Upper lobe of right lung (tissue), 1 donor: ENCODE measurements around the gene ZNF462. TPM values are rescaled to one million over a fixed set of nuclear protein-coding genes. Genes with fewer than 3 reads are reported as not detected.

Experiments used
- ATAC-seq: fragments of 200-7000 bp; cut with Tn5 transposase; one replicate; pipeline ENCODE4 v1.9.1; 2020; ENCODE audit warnings: mild to moderate bottlenecking, moderate library complexity
- DNase-seq: peaks from one replicate; pipeline ENCODE4 v3.0.0-alpha.2; 2020
- H3K27ac ChIP-seq: fragments of 200-600 bp; one replicate; pipeline ENCODE4 v1.8.0; 2022
- H3K27me3 ChIP-seq: fragments of 200-600 bp; one replicate; pipeline ENCODE4 v1.8.0; 2022; ENCODE audit warnings: mild to moderate bottlenecking
- H3K36me3 ChIP-seq: fragments of 200-600 bp; one replicate; pipeline ENCODE4 v1.8.0; 2022
- H3K4me1 ChIP-seq: fragments of 200-600 bp; one replicate; pipeline ENCODE4 v1.8.0; 2022
- H3K4me3 ChIP-seq: fragments of 200-600 bp; one replicate; pipeline ENCODE4 v1.8.0; 2022; ENCODE audit warnings: mild to moderate bottlenecking
- H3K9me3 ChIP-seq: fragments of 200-600 bp; one replicate; pipeline ENCODE4 v1.8.0; 2022
- intact Hi-C: fragments of 100-400 bp; cut with DNase I; formaldehyde crosslinking; loops from one replicate; pipeline ENCODE4 v1.11.0; 2022
- total RNA-seq: library from RNA; stranded (reverse); fragmentation: NEBNext Ultra II Directional; extraction: Animal tissue kit (Norgen Biotek cat#: 25700); gene quantifications from one replicate; pipeline ENCODE4 v1.2.1, GENCODE V29; 2021
- TF ChIP-seq, protein P1 (sequence below): fragments of 200-600 bp; IDR thresholded peaks from one replicate; pipeline ENCODE4 v1.8.0; 2022; ENCODE audit warnings: antibody characterized with exemption
- donor health status: DM: no; HTN: yes; CAD: no; lungs with severe emphysema.

Gene ZNF462
- total RNA-seq, 1 donor from 2014 or later = 25.4 TPM

DNA sequence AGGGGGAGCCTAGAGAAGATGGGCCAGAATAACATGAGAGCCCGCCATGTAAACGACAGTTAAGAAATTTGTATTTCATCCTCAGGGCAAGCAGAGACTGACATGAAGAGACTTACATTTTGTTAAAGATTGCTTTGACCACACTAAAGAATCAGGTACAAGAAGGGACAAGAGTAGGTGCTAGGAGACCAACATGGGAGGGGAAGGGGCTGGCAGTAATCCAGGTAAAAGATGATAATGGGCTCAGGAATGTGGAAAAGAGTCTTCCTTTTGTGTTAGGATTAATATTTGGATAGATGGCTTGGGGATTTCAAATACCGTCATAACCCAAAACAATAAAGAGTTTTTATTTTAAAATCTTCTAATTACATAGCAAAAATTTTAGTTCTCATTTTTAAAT lies 137.3 kb downstream of the ZNF462 start:
- intact Hi-C loops = no loop called here
- H3K4me1 ChIP-seq = no peaks in the 10 kb centered on the region
- ATAC-seq = no peak

DNA sequence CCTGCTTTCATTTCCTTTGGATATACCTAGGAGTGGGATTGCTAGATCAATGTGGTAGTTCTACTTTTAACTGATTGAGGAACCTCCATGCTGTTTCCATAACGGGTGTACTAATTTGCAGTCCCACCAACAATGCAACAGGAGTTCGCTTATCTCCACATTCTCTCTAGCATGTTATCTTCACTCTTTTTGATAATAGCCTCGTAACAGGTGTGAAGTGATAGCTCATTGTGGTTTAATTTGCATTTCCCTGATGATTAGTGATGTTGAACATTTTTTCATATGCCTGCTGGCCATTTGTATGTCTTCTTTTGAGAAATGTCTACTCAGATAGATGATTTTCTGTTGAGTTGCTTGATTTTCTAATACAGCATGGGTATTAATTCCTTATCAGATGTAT lies 142.2 kb downstream of the ZNF462 start:
- no peak overlapping the region for H3K27ac ChIP-seq
- intact Hi-C loops = no loop called here
- H3K4me1 ChIP-seq = no peaks in the 10 kb centered on the region
- no peaks in the 10 kb centered on the region for H3K27me3 ChIP-seq
- H3K9me3 ChIP-seq = no peaks in the 10 kb centered on the region
- H3K4me3 ChIP-seq = no peak overlapping the region
- DNase-seq = no peak
- H3K36me3 ChIP-seq = peaks cover 23% of the 10 kb centered on the region
- ATAC-seq = no peak
- TF ChIP-seq, protein P1, sequence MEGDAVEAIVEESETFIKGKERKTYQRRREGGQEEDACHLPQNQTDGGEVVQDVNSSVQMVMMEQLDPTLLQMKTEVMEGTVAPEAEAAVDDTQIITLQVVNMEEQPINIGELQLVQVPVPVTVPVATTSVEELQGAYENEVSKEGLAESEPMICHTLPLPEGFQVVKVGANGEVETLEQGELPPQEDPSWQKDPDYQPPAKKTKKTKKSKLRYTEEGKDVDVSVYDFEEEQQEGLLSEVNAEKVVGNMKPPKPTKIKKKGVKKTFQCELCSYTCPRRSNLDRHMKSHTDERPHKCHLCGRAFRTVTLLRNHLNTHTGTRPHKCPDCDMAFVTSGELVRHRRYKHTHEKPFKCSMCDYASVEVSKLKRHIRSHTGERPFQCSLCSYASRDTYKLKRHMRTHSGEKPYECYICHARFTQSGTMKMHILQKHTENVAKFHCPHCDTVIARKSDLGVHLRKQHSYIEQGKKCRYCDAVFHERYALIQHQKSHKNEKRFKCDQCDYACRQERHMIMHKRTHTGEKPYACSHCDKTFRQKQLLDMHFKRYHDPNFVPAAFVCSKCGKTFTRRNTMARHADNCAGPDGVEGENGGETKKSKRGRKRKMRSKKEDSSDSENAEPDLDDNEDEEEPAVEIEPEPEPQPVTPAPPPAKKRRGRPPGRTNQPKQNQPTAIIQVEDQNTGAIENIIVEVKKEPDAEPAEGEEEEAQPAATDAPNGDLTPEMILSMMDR = no peak

More for the DNA sequence above, 137.3 kb downstream of the ZNF462 start:
- Histone ChIP-seq H3K9me3 (no peaks in the 10 kb centered on the region), H3K36me3 (peaks cover 18% of the 10 kb centered on the region), H3K4me3 (no peak overlapping the region), H3K27ac (no peak overlapping the region), H3K27me3 (no peaks in the 10 kb centered on the region)
- no peak for DNase-seq
- TF ChIP-seq, protein P1 = no peak

DNA sequence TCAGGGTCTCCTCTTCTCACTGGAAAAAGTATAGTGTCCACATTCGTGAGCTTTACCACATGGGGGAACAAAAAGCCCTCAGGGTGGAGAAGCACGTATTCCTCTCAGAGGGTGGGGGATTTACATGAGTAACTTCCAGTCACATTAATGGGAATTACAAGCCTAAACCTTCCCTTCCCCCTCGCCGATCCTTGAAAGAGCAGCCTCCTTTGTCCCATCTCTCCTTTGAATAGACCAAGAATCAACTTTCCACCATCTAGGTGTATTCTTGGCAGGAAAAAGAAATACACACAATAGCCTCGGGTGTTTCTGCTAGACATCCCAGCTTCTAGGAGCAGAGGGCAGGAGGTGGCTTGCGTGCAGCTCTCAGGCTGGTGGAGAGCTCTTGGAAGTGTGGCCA lies 144.4 kb downstream of the ZNF462 start:
- no peak for ATAC-seq
- Histone ChIP-seq H3K9me3 (no peaks in the 10 kb centered on the region), H3K4me1 (no peaks in the 10 kb centered on the region), H3K4me3 (no peak overlapping the region), H3K36me3 (peaks cover 36% of the 10 kb centered on the region), H3K27me3 (no peaks in the 10 kb centered on the region), H3K27ac (no peak overlapping the region)
- TF ChIP-seq, protein P1 = no peak
- intact Hi-C loops = no loop called here
- DNase-seq = no peak

DNA sequence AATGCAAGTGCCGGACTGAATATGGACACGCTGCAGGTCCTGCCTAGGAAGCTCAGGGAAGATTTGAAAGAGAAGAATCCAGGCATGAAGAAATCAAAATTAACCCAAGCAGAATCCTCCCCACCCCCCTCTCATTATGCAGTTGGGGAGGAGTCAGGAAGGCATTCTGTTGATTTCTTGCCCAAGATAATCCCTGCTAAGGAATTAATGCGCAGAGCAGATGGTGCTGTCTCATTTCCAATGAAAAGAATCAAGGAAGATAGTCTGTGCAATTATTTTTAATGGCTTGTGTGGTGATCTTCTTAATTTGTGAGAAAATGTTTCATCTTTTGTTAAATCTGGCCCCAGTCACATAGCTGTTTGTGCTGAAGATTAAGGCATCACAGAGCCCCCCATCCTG lies 145.0 kb downstream of the ZNF462 start:
- no peaks in the 10 kb centered on the region for H3K9me3 ChIP-seq
- H3K4me3 ChIP-seq = no peak overlapping the region
- no peaks in the 10 kb centered on the region for H3K27me3 ChIP-seq
- no peak overlapping the region for H3K27ac ChIP-seq
- DNase-seq = no peak
- ATAC-seq = no peak
- no peaks in the 10 kb centered on the region for H3K4me1 ChIP-seq
- TF ChIP-seq, protein P1 = no peak
- H3K36me3 ChIP-seq = peaks cover 35% of the 10 kb centered on the region
- intact Hi-C loops = no loop called here

DNA sequence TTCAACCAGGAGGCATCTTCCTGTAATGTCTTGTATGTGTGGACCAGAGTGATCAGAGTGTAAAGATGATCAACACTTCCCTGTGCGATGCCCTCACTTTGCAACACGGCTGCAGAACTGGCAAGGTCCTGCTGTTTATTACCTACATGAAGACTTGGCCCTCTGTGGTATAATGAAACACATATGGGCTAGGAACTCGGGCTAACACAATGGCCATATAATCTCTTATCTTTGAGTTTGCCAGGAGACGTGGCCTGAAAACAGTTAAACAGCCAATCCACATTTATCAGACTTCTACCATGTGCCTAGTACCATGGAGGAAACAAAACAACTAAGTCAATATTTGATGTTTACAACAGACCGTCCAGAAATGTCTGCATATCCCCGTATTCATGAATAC lies 145.5 kb downstream of the ZNF462 start:
- Histone ChIP-seq H3K4me3 (no peak overlapping the region), H3K27ac (no peak overlapping the region), H3K36me3 (peaks cover 32% of the 10 kb centered on the region), H3K9me3 (no peaks in the 10 kb centered on the region), H3K4me1 (no peaks in the 10 kb centered on the region), H3K27me3 (no peaks in the 10 kb centered on the region)
- DNase-seq (no peak), ATAC-seq (no peak)
- intact Hi-C loops = no loop called here
- TF ChIP-seq, protein P1 = no peak

DNA sequence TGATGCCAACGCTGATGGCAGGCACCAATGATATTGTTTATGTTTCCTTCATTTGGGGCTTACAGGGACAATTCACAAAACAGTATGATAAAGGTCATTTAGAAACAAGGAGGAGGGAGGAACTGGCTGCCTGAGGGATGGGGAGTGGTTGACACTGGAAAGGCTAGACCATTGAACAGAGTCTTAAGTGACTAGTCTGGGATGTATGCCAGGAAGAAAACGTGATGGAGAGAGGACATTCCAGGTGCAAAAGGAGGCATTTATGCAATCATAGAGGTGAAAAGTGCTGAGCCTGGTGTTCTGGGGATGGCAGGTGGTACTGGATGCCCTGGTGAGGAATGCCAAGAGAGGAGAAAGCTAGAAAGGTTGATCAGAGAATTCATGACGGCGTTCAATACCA lies 153.4 kb downstream of the ZNF462 start:
- Histone ChIP-seq H3K4me1 (no peaks in the 10 kb centered on the region), H3K27me3 (no peaks in the 10 kb centered on the region), H3K36me3 (peaks cover 1% of the 10 kb centered on the region), H3K4me3 (no peak overlapping the region), H3K9me3 (no peaks in the 10 kb centered on the region), H3K27ac (no peak overlapping the region)
- peak; percentile 72 for ATAC-seq
- intact Hi-C loops = no loop called here
- DNase-seq = no peak
- TF ChIP-seq, protein P1 = no peak
